Suprapubic skin (tissue), 4 donors: ENCODE results near the gene TNFRSF14. TPM values are rescaled to one million over a fixed set of nuclear protein-coding genes. Genes with fewer than 3 reads are reported as not detected.
A peak's percentile ranks its signal among the peaks of the same experiment; 100 is the strongest.

Experiments
- DNase-seq, 2 donors: peaks; one replicate each; pipeline ENCODE4 v3.0.0-alpha.2; 2019; ENCODE audit warnings: low spot score in 2 of 2
- H3K27ac ChIP-seq: fragments of 200-600 bp; sonication (generic); one replicate; pipeline ENCODE4 v1.5.1; 2019
- H3K27me3 ChIP-seq: fragments of 200-600 bp; sonication (generic); one replicate; pipeline ENCODE4 v1.5.1; 2019
- H3K36me3 ChIP-seq: fragments of 200-600 bp; sonication (generic); one replicate; pipeline ENCODE4 v1.5.1; 2019
- H3K4me1 ChIP-seq: fragments of 200-600 bp; sonication (generic); one replicate; pipeline ENCODE4 v1.5.1; 2019
- H3K4me3 ChIP-seq: fragments of 200-600 bp; sonication (generic); one replicate; pipeline ENCODE4 v1.5.1; 2019; ENCODE audit warnings: mild to moderate bottlenecking
- H3K9me3 ChIP-seq: fragments of 200-600 bp; sonication (generic); one replicate; pipeline ENCODE4 v1.5.1; 2019
- EP300 ChIP-seq: sonication (generic); formaldehyde crosslinking; IDR thresholded peaks from one replicate; pipeline ENCODE4 v1.6.1; 2017; ENCODE audit warnings: antibody characterized with exemption
- POLR2A ChIP-seq, 2 donors: fragments of 450-650 bp; IDR thresholded peaks; one replicate each; pipeline ENCODE4 v1.6.1; 2017; ENCODE audit warnings: antibody characterized with exemption in 2 of 2, mild to moderate bottlenecking in 2 of 2, moderate library complexity in 2 of 2
- POLR2AphosphoS5 ChIP-seq, 3 donors: sonication (generic); formaldehyde crosslinking; IDR thresholded peaks; one replicate each; pipeline ENCODE4 v1.6.1; 2017; ENCODE audit warnings: antibody characterized with exemption in 3 of 3
- WGBS: methylation state at CpG from one replicate; pipeline ENCODE4 v1.1.5; 2018; 5-methylcytosine and 5-hydroxymethylcytosine counted together
- total RNA-seq, 4 donors: library from RNA; depleted of rRNA; stranded (reverse); fragments of >200 nt; gene quantifications; one replicate each; pipeline ENCODE4 v1.1.0, GENCODE V29; 2016
- TF ChIP-seq, protein P1 (sequence below), 2 donors: fragments of 200-600 bp in 1 of 2; fragments of 450-650 bp in 1 of 2; sonication (generic) in 1 of 2; IDR thresholded peaks; one replicate each; pipeline ENCODE4 v1.5.1; 2016 to 2019; ENCODE audit warnings: antibody characterized with exemption in 2 of 2, mild to moderate bottlenecking in 1 of 2, moderate library complexity in 1 of 2

TNFRSF14 gene
- total RNA-seq, 4 donors from 2014 or later = 33.3 to 111 (median 60.9) TPM

DNA sequence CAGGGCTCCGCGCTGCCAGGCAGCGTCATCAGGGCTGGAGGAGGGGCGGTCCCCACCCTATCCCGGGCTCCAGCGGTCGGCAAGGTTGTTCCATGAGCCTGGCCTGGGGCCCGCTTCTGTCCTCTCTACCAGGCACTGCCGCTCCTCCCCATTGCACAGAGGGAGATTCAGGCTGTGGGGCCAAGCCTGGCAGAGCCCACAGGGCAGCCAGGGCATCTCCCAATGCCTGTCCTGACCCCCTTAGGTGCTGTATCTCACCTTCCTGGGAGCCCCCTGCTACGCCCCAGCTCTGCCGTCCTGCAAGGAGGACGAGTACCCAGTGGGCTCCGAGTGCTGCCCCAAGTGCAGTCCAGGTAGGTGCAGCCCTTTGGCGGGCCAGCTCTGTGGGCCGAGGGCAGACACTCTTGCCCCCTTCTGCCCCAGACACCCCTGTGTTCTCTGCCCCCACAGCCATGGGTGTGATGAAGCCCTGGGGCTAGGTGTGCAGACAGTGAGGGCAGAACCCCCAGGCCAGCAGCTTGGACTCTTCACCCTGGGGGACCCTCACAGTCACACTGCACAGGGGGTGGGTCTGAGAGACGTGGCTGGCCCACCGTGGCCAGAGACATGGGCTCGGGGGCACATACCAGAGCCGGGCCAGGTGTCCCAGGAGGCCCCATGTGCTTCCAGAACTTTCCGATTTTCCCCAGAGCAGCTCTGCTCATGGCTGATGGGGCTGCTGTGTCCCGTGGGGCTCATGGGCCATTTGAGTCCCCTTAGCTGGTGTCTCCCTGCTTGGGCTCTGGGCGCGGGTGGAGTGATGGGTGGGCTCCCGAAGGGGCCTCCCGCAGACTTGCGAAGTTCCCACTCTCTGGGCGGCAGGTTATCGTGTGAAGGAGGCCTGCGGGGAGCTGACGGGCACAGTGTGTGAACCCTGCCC, 1.6 kb downstream of the TNFRSF14 start:
- no peak for DNase-seq
- no peak for TF ChIP-seq POLR2AphosphoS5 (IDR thresholded peaks at IDR 0.05)

GRCh38 chr1:2558420-2558819, 2.2 kb downstream of the TNFRSF14 start:
- no peak overlapping the region for H3K27ac ChIP-seq
- H3K9me3 ChIP-seq = no peaks in the 10 kb centered on the region
- peaks cover 43% of the 10 kb centered on the region for H3K4me1 ChIP-seq
- 100% methylated on average over 3 of the region's 12 CpGs for WGBS
- peaks cover 48% of the 10 kb centered on the region for H3K36me3 ChIP-seq
- H3K4me3 ChIP-seq = no peak overlapping the region
- no peak for TF ChIP-seq POLR2A (IDR thresholded peaks at IDR 0.05)
- TF ChIP-seq EP300 = no peak
- TF ChIP-seq, protein P1, sequence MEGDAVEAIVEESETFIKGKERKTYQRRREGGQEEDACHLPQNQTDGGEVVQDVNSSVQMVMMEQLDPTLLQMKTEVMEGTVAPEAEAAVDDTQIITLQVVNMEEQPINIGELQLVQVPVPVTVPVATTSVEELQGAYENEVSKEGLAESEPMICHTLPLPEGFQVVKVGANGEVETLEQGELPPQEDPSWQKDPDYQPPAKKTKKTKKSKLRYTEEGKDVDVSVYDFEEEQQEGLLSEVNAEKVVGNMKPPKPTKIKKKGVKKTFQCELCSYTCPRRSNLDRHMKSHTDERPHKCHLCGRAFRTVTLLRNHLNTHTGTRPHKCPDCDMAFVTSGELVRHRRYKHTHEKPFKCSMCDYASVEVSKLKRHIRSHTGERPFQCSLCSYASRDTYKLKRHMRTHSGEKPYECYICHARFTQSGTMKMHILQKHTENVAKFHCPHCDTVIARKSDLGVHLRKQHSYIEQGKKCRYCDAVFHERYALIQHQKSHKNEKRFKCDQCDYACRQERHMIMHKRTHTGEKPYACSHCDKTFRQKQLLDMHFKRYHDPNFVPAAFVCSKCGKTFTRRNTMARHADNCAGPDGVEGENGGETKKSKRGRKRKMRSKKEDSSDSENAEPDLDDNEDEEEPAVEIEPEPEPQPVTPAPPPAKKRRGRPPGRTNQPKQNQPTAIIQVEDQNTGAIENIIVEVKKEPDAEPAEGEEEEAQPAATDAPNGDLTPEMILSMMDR (IDR thresholded peaks at IDR 0.05) = no peak
- no peak for TF ChIP-seq POLR2AphosphoS5 (IDR thresholded peaks at IDR 0.05)
- H3K27me3 ChIP-seq = no peaks in the 10 kb centered on the region
- no peak for DNase-seq

More for the DNA sequence above, 1.6 kb downstream of the TNFRSF14 start:
- WGBS = 100% methylated on average over 3 of the region's 30 CpGs
- Histone ChIP-seq H3K27ac (peak overlapping the region; percentile 94), H3K36me3 (peaks cover 41% of the 10 kb centered on the region), H3K4me3 (peak overlapping the region; percentile 58), H3K27me3 (no peaks in the 10 kb centered on the region), H3K9me3 (no peaks in the 10 kb centered on the region), H3K4me1 (peaks cover 43% of the 10 kb centered on the region)

DNA sequence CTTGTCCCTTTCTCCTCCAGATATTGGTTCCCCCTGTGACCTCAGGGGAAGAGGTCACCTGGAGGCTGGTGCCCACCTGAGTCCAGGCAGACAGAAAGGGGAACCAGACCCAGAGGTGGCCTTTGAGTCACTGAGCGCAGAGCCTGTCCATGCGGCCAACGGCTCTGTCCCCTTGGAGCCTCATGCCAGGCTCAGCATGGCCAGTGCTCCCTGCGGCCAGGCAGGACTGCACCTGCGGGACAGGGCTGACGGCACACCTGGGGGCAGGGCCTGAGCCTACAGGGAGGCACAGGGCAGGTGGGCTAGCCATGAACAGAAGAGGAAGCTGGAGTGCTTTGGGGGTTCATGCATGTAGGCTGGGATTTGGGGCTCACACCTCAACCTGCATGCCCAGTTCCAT, 2.7 kb downstream of the TNFRSF14 start:
- no peaks in the 10 kb centered on the region for H3K27me3 ChIP-seq
- H3K4me1 ChIP-seq = peaks cover 43% of the 10 kb centered on the region
- no peak overlapping the region for H3K27ac ChIP-seq
- DNase-seq = no peak
- no peak overlapping the region for H3K4me3 ChIP-seq
- TF ChIP-seq EP300 (no peak), POLR2A (IDR thresholded peaks at IDR 0.05) (no peak), POLR2AphosphoS5 (IDR thresholded peaks at IDR 0.05) (no peak)
- TF ChIP-seq, protein P1 (IDR thresholded peaks at IDR 0.05) = no peak
- peaks cover 50% of the 10 kb centered on the region for H3K36me3 ChIP-seq
- no peaks in the 10 kb centered on the region for H3K9me3 ChIP-seq
- 93% methylated on average over 6 of the region's 6 CpGs for WGBS

- 73% methylated on average over 17 of the region's 35 CpGs for WGBS
- Histone ChIP-seq H3K27me3 (no peaks in the 10 kb centered on the region), H3K9me3 (no peaks in the 10 kb centered on the region), H3K36me3 (peaks cover 50% of the 10 kb centered on the region), H3K27ac (no peak overlapping the region), H3K4me3 (no peak overlapping the region), H3K4me1 (peaks cover 37% of the 10 kb centered on the region)
- no peak for TF ChIP-seq POLR2AphosphoS5 (IDR thresholded peaks at IDR 0.05)
- no peak for TF ChIP-seq POLR2A (IDR thresholded peaks at IDR 0.05)
- TF ChIP-seq EP300 = no peak
- no peak for DNase-seq
Observed at GRCh38 chr1:2559509-2560298, 3.5 kb downstream of the TNFRSF14 start.

- Histone ChIP-seq H3K27ac (no peak overlapping the region), H3K4me1 (peaks cover 29% of the 10 kb centered on the region), H3K36me3 (peaks cover 50% of the 10 kb centered on the region), H3K9me3 (no peaks in the 10 kb centered on the region), H3K4me3 (no peak overlapping the region), H3K27me3 (no peaks in the 10 kb centered on the region)
- no peak for TF ChIP-seq POLR2AphosphoS5 (IDR thresholded peaks at IDR 0.05)
- TF ChIP-seq, protein P1 (IDR thresholded peaks at IDR 0.05) = no peak
- no peak for TF ChIP-seq POLR2A (IDR thresholded peaks at IDR 0.05)
- no peak for TF ChIP-seq EP300
- WGBS = 87% methylated on average over 9 of the region's 15 CpGs
- DNase-seq = peak in 1 of 2 donors; percentile 64
Observed at GRCh38 chr1:2560299-2561073, 4.3 kb downstream of the TNFRSF14 start.
